Measurements from ENCODE around the gene NEDD8.
"Not testable (repeated sequence)": the region's sequence is repeated elsewhere in the genome, so short reads cannot be mapped to it uniquely, and the experiment has no call there.

Gene NEDD8

DNA sequence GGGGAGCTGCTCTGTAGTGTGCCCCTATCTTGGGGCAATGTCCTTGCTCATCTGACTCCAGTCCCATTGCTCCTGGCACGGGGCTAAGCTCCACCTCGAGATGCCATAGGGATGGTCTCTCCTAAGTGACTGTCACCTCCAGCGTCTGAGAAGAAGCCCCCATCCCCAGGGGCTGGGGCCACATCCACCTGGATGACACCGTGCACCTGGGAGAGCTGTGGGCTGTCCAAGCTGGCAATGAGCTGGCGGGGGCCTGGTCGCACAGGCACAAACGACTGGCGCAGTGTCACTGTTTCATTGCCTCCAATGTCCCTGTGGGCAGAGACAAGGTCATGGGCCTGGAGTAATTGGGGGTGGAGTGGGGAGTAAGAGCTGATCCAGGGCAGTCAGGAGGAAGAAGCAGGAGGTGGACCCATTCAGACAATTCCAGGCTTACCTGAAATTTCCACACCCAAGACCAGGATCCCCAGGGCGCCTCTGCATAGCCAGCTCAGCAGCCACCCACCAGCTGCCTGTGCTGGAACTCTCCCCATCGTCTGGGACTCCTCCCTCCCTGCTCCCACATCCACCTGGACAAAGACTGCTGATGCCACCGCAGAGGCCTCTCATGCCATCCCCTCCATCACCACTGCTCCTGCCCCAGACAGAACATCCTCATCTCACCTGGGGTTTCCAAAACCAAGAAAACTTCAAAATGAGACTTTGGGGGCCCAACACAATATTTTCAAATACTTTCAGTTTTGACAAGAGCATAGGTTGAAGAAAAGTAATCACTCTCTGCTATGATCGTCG is 17.3 kb upstream of the NEDD8 start:
- Histone ChIP-seq H3K36me3 (ENCODE audit: insufficient read depth) (no peaks in the 10 kb centered on the region), H4K20me1 (ENCODE audit: insufficient read depth) (no peaks in the 10 kb centered on the region), H3K27me3 (ENCODE audit: insufficient read depth, low read depth) (no peaks in the 10 kb centered on the region), H3K4me3 (IDR thresholded peaks at IDR 0.05; ENCODE audit: insufficient read depth, low read depth, low read length) (no peak overlapping the region), H3K79me2 (ENCODE audit: insufficient read depth, low read depth) (no peaks in the 10 kb centered on the region), H2AFZ (ENCODE audit: low read depth) (no peak overlapping the region), H3K4me2 (no peak overlapping the region), H3K27ac (no peak overlapping the region), H3K4me1 (ENCODE audit: low read depth, poor library complexity, severe bottlenecking) (peaks cover 20% of the 10 kb centered on the region), H3K9ac (no peak overlapping the region)
- TF ChIP-seq, protein P1, sequence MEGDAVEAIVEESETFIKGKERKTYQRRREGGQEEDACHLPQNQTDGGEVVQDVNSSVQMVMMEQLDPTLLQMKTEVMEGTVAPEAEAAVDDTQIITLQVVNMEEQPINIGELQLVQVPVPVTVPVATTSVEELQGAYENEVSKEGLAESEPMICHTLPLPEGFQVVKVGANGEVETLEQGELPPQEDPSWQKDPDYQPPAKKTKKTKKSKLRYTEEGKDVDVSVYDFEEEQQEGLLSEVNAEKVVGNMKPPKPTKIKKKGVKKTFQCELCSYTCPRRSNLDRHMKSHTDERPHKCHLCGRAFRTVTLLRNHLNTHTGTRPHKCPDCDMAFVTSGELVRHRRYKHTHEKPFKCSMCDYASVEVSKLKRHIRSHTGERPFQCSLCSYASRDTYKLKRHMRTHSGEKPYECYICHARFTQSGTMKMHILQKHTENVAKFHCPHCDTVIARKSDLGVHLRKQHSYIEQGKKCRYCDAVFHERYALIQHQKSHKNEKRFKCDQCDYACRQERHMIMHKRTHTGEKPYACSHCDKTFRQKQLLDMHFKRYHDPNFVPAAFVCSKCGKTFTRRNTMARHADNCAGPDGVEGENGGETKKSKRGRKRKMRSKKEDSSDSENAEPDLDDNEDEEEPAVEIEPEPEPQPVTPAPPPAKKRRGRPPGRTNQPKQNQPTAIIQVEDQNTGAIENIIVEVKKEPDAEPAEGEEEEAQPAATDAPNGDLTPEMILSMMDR (conservative IDR thresholded peaks at IDR 0.05; ENCODE audit: low read depth, low read length): no peak

DNA sequence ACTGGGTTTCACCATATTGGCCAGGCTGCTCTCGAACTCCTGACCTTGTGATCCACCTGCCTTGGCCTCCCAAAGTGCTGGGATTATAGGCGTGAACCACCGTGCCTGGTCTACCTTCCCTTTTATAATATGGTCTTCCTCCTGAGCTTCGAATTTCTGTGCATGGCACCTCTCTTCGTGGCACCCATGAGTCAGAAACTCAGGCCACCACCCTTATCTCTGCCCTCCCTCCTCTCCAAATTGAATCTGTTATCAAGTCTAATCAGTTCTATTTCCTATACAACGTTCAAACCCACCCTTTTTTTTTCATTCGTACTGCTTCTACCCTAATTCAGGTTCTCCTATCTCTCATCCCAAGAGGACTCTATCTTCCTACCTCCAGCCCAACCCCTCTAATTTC is 15.3 kb upstream of the NEDD8 start:
- TF ChIP-seq, protein P1 (conservative IDR thresholded peaks at IDR 0.05; ENCODE audit: low read depth, low read length): no peak
- Histone ChIP-seq H3K4me1 (ENCODE audit: low read depth, poor library complexity, severe bottlenecking) (peaks cover 30% of the 10 kb centered on the region), H3K27ac (peak overlapping the region; percentile 79), H2AFZ (ENCODE audit: low read depth) (no peak overlapping the region), H4K20me1 (ENCODE audit: insufficient read depth) (no peaks in the 10 kb centered on the region), H3K36me3 (ENCODE audit: insufficient read depth) (no peaks in the 10 kb centered on the region), H3K4me3 (IDR thresholded peaks at IDR 0.05; ENCODE audit: insufficient read depth, low read depth, low read length) (no peak overlapping the region), H3K4me2 (no peak overlapping the region; the same call in 1 of the 2 replicates), H3K9ac (peak overlapping the region; percentile 41; the same call in 1 of the 2 replicates), H3K79me2 (ENCODE audit: insufficient read depth, low read depth) (no peaks in the 10 kb centered on the region), H3K27me3 (ENCODE audit: insufficient read depth, low read depth) (no peaks in the 10 kb centered on the region)

DNA sequence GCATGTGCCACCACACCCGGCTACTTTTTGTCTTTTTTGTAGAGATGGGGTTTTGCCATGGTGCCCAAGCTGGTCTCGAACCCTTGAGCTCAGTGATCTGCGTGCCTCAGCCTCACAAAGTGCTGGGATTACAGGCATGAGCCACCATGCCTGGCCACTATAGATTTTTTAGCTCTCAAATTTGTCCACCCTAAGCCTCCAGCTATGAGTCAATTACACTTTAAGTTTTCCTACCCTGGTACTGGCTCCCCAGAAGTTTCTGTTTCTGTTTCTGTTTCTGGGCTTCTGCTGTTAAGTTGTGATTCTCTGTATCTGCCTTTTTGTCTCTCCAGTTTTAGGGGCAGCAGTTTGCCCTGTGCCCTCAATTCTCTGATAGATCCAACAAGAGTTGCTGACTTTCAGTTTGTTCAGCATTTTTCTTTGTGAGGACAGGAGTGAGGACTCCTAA is 14.6 kb upstream of the NEDD8 start:
- H3K4me2 ChIP-seq: peak overlapping the region; percentile 49
- TF ChIP-seq, protein P1 (conservative IDR thresholded peaks at IDR 0.05; ENCODE audit: low read depth, low read length): no peak
- no peak overlapping the region for H3K4me3 ChIP-seq (IDR thresholded peaks at IDR 0.05; ENCODE audit: insufficient read depth, low read depth, low read length)
- no peaks in the 10 kb centered on the region for H3K36me3 ChIP-seq (ENCODE audit: insufficient read depth)
- H3K27ac ChIP-seq: peak overlapping the region; percentile 79
- H3K4me1 ChIP-seq (ENCODE audit: low read depth, poor library complexity, severe bottlenecking): peaks cover 30% of the 10 kb centered on the region
- H3K27me3 ChIP-seq (ENCODE audit: insufficient read depth, low read depth): no peaks in the 10 kb centered on the region
- H3K9ac ChIP-seq: peak overlapping the region; percentile 41; the same call in 1 of the 2 replicates
- no peaks in the 10 kb centered on the region for H3K79me2 ChIP-seq (ENCODE audit: insufficient read depth, low read depth)
- no peaks in the 10 kb centered on the region for H4K20me1 ChIP-seq (ENCODE audit: insufficient read depth)
- peak overlapping the region; percentile 68 for H2AFZ ChIP-seq (ENCODE audit: low read depth)

DNA sequence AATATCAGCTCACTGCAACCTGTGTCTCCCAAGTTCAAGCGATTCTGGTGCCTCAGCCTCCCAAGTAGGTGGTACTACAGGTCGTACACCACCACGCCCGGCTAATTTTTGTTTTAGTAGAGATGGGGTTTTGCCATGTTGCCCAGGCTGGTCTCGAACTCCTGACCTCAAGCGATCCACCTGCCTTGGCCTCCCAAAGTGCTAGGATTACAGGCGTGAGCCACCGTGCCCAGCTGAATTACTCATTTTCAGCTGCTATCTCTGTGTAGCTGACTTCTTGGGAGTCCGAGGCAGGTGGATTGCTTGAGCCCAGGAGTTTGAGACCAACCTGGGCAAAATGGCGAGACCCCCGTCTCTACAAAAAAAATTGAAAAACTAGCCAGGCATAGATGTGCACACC is 13.2 kb upstream of the NEDD8 start:
- H3K27me3 ChIP-seq (ENCODE audit: insufficient read depth, low read depth); H3K4me2 ChIP-seq; H3K9ac ChIP-seq; H3K36me3 ChIP-seq (ENCODE audit: insufficient read depth); H4K20me1 ChIP-seq (ENCODE audit: insufficient read depth); H2AFZ ChIP-seq (ENCODE audit: low read depth); H3K79me2 ChIP-seq (ENCODE audit: insufficient read depth, low read depth); H3K27ac ChIP-seq; H3K4me3 ChIP-seq (IDR thresholded peaks at IDR 0.05; ENCODE audit: insufficient read depth, low read depth, low read length): not testable (repeated sequence)
- H3K4me1 ChIP-seq (ENCODE audit: low read depth, poor library complexity, severe bottlenecking): peaks cover 36% of the 10 kb centered on the region

DNA sequence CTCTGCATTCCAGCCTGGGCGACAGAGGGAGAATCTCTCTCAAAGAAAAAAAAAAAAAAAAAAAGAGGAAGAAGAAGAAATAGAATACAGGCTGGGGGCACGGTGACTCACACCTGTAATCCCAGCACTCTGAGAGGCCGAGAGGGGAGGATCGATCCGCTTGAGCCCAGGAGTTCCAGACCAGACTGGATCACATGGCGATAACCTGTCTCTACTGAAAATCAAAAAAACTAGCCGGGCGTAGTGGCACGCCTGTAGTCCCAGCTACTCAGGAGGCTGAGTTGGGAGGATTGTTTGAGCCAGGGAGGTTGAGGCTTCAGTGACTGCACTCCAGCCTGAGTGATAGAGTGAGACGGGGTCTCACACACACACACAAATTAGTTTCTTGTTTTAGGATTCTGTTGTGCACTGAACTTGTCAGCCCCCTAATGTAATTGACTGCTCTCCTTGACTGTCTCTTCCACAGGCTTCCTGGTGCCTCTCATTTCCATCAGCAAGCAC is 11.2 kb upstream of the NEDD8 start:
- no peaks in the 10 kb centered on the region for H3K27me3 ChIP-seq (ENCODE audit: insufficient read depth, low read depth)
- no peaks in the 10 kb centered on the region for H3K79me2 ChIP-seq (ENCODE audit: insufficient read depth, low read depth)
- peaks cover 36% of the 10 kb centered on the region for H3K4me1 ChIP-seq (ENCODE audit: low read depth, poor library complexity, severe bottlenecking)
- H4K20me1 ChIP-seq (ENCODE audit: insufficient read depth): no peaks in the 10 kb centered on the region
- peak overlapping the region; percentile 87 for H3K27ac ChIP-seq
- no peaks in the 10 kb centered on the region for H3K36me3 ChIP-seq (ENCODE audit: insufficient read depth)
- peak overlapping the region; percentile 66 for H2AFZ ChIP-seq (ENCODE audit: low read depth)
- H3K4me3 ChIP-seq (IDR thresholded peaks at IDR 0.05; ENCODE audit: insufficient read depth, low read depth, low read length): no peak overlapping the region
- H3K9ac ChIP-seq: peak overlapping the region; percentile 65; the same call in 1 of the 2 replicates
- peak overlapping the region; percentile 57 for H3K4me2 ChIP-seq
- TF ChIP-seq, protein P1 (conservative IDR thresholded peaks at IDR 0.05; ENCODE audit: low read depth, low read length): no peak
